PC-9 (cell line): ENCODE data around the gene TBC1D5.

Experiments
- CTCF ChIP-seq: fragments of 200-600 bp; sonication (generic); conservative IDR thresholded peaks from 2 replicates; pipeline ENCODE4 v1.6.1; 2017; ENCODE audit warnings: mixed run types, antibody characterized with exemption, mild to moderate bottlenecking, moderate library complexity
- EZH2 ChIP-seq: fragments of 200-600 bp; sonication (generic); IDR thresholded peaks from 2 replicates; pipeline ENCODE4 v1.8.0; 2017; ENCODE audit warnings: antibody characterized with exemption, low read depth

GRCh38 chr3:17322106-17322793 is 420.2 kb downstream of the TBC1D5 start:
- TF ChIP-seq CTCF (no peak), EZH2 (no peak)
